GM11168 (cell line): ENCODE measurements around the gene ZNF74.
"Not testable (repeated sequence)": the region's sequence is repeated elsewhere in the genome, so short reads cannot be mapped to it uniquely, and the experiment has no call there.

Experiments used
- in situ Hi-C: fragments of 300-500 bp; cut with MboI; formaldehyde crosslinking; loops from one replicate; pipeline ENCODE4 v1.12.0; 2022; ENCODE audit warnings: low sequenced_read_pairs; ENCODE audit not compliant: unreplicated experiment

Gene ZNF74

GRCh38 chr22:20393705-20394476, at the start of gene ZNF74:
ZNF74 (plus strand) TSS chr22:20394151; CDS start chr22:20394629, 478 bp downstream.
- in situ Hi-C loops, result no loop called here

GRCh38 chr22:20346553-20346952, 47.4 kb upstream of the ZNF74 start:
- in situ Hi-C loops, result loop anchor here (25.0 kb wide), 1 partner anchor 991 kb away; no protein-coding TSS in a partner anchor

GRCh38 chr22:20352536-20352935, 41.4 kb upstream of the ZNF74 start:
- in situ Hi-C loops, result not testable (repeated sequence)

GRCh38 chr22:20354238-20354975, 39.5 kb upstream of the ZNF74 start:
- in situ Hi-C loops, result no loop called here

GRCh38 chr22:20355939-20356636, 37.9 kb upstream of the ZNF74 start:
- in situ Hi-C loops, result not testable (repeated sequence)

GRCh38 chr22:20356906-20357305, 37.0 kb upstream of the ZNF74 start:
- in situ Hi-C loops, result not testable (repeated sequence)

GRCh38 chr22:20357967-20358366, 36.0 kb upstream of the ZNF74 start:
- in situ Hi-C loops, result not testable (repeated sequence)

GRCh38 chr22:20358503-20359239, 35.3 kb upstream of the ZNF74 start:
- in situ Hi-C loops, result not testable (repeated sequence)

- in situ Hi-C loops, result not testable (repeated sequence)
Measured at GRCh38 chr22:20360261-20360660, 33.7 kb upstream of the ZNF74 start.

- in situ Hi-C loops, result not testable (repeated sequence)
Measured at GRCh38 chr22:20360866-20361751, 32.8 kb upstream of the ZNF74 start.

- in situ Hi-C loops, result not testable (repeated sequence)
Measured at GRCh38 chr22:20361752-20362229, 32.2 kb upstream of the ZNF74 start.

GRCh38 chr22:20362403-20362802, 31.5 kb upstream of the ZNF74 start:
- in situ Hi-C loops, result not testable (repeated sequence)

- in situ Hi-C loops, result not testable (repeated sequence)
Measured at GRCh38 chr22:20364335-20365260, 29.4 kb upstream of the ZNF74 start.

GRCh38 chr22:20366841-20367240, 27.1 kb upstream of the ZNF74 start:
- in situ Hi-C loops, result not testable (repeated sequence)

GRCh38 chr22:20368875-20369274, 25.1 kb upstream of the ZNF74 start:
- in situ Hi-C loops, result not testable (repeated sequence)

GRCh38 chr22:20371687-20372086, 22.3 kb upstream of the ZNF74 start:
- in situ Hi-C loops, result not testable (repeated sequence)

GRCh38 chr22:20372406-20372854, 21.5 kb upstream of the ZNF74 start:
- in situ Hi-C loops, result not testable (repeated sequence)

GRCh38 chr22:20373195-20373706, 20.7 kb upstream of the ZNF74 start:
- in situ Hi-C loops, result not testable (repeated sequence)
